GM23338 (cell line): ENCODE measurements around the gene UTS2R. TPM values are rescaled to one million over a fixed set of nuclear protein-coding genes. Genes with fewer than 3 reads are reported as not detected.

Experiments used
- ATAC-seq: fragments of 200-7000 bp; cut with Tn5 transposase; 3 replicates; pipeline ENCODE4 v1.9.1; 2020
- DNase-seq: peaks from one replicate; pipeline ENCODE4 v3.0.0-alpha.2; 2015; ENCODE audit warnings: low spot score
- H2AFZ ChIP-seq: fragments of 200-600 bp; sonication (generic); 2 replicates; pipeline ENCODE4 v1.8.0; 2016; ENCODE audit warnings: antibody characterized with exemption, mild to moderate bottlenecking, moderate library complexity
- H3F3A ChIP-seq: fragments of 200-600 bp; sonication (generic); replicated peaks from 2 replicates; pipeline ENCODE4 v1.8.0; 2017; ENCODE audit warnings: antibody characterized with exemption, mixed run types, low read depth
- H3K27ac ChIP-seq: fragments of 200-600 bp; sonication (generic); 2 replicates; pipeline ENCODE4 v1.6.1; 2016; ENCODE audit warnings: low read depth
- H3K27me3 ChIP-seq: fragments of 200-600 bp; sonication (generic); 2 replicates; pipeline ENCODE4 v1.8.0; 2016; ENCODE audit warnings: mild to moderate bottlenecking, mixed run types, moderate library complexity; ENCODE audit not compliant: insufficient read depth
- H3K36me3 ChIP-seq: fragments of 200-600 bp; sonication (generic); 2 replicates; pipeline ENCODE4 v1.8.0; 2016; ENCODE audit warnings: mild to moderate bottlenecking; ENCODE audit not compliant: insufficient read depth
- H3K4me1 ChIP-seq: fragments of 200-600 bp; sonication (generic); 2 replicates; pipeline ENCODE4 v1.8.0; 2016; ENCODE audit warnings: mild to moderate bottlenecking, moderate library complexity; ENCODE audit not compliant: insufficient read depth
- H3K4me2 ChIP-seq: fragments of 200-600 bp; sonication (generic); 2 replicates; pipeline ENCODE4 v1.7.1; 2017; ENCODE audit warnings: mixed run types
- H3K4me3 ChIP-seq: fragments of 200-600 bp; sonication (generic); 2 replicates; pipeline ENCODE4 v1.6.1; 2016; ENCODE audit warnings: mixed run types
- H3K79me2 ChIP-seq: fragments of 200-600 bp; sonication (generic); replicated peaks from 2 replicates; pipeline ENCODE4 v1.8.0; 2017; ENCODE audit warnings: mild to moderate bottlenecking; ENCODE audit not compliant: insufficient read depth
- H3K9me2 ChIP-seq: fragments of 200-600 bp; sonication (generic); 2 replicates; pipeline ENCODE4 v1.8.0; 2017; ENCODE audit not compliant: insufficient read depth
- H4K20me1 ChIP-seq: fragments of 200-600 bp; sonication (generic); replicated peaks from 2 replicates; pipeline ENCODE4 v1.8.0; 2017; ENCODE audit warnings: mild to moderate bottlenecking; ENCODE audit not compliant: insufficient read depth
- H3K27ac Mint-ChIP-seq: 2 replicates; pipeline ENCODE4 v1.8.0; 2020; ENCODE audit warnings: inconsistent platforms, mild to moderate bottlenecking, moderate library complexity, mixed read lengths
- H3K27me3 Mint-ChIP-seq: 3 replicates; pipeline ENCODE4 v1.8.0; 2022; ENCODE audit warnings: low read depth, mild to moderate bottlenecking, moderate library complexity, mixed read lengths, inconsistent platforms; ENCODE audit not compliant: insufficient read depth, poor library complexity
- H3K36me3 Mint-ChIP-seq: 3 replicates; pipeline ENCODE4 v1.8.0; 2021; ENCODE audit warnings: low read depth, mild to moderate bottlenecking, inconsistent platforms, moderate library complexity, mixed read lengths
- H3K4me1 Mint-ChIP-seq: 3 replicates; pipeline ENCODE4 v1.8.0; 2020; ENCODE audit warnings: mild to moderate bottlenecking, inconsistent platforms, mixed read lengths
- H3K4me3 Mint-ChIP-seq: 3 replicates; pipeline ENCODE4 v1.8.0; 2021; ENCODE audit warnings: moderate library complexity, mild to moderate bottlenecking, inconsistent platforms, mixed read lengths
- H3K9me3 Mint-ChIP-seq: 3 replicates; pipeline ENCODE4 v1.8.0; 2020; ENCODE audit warnings: moderate library complexity, mild to moderate bottlenecking, inconsistent platforms, mixed read lengths
- CREB1 ChIP-seq: fragments of 250-450 bp; sonication (Bioruptor Pico); IDR thresholded peaks from 2 replicates; pipeline ENCODE4 v1.5.0; 2020; ENCODE audit warnings: low read depth, mild to moderate bottlenecking, moderate library complexity
- EZH2phosphoT487 ChIP-seq: fragments of 200-600 bp; sonication (generic); IDR thresholded peaks from one replicate; pipeline ENCODE4 v1.8.1; 2018; ENCODE audit warnings: antibody characterized with exemption; ENCODE audit not compliant: unreplicated experiment
- JUNB ChIP-seq: IDR thresholded peaks from one replicate; pipeline ENCODE4 v1.6.1; 2016; ENCODE audit warnings: antibody characterized with exemption; ENCODE audit not compliant: unreplicated experiment
- NANOG ChIP-seq: IDR thresholded peaks from 2 replicates; pipeline ENCODE4 v1.6.1; 2016; ENCODE audit warnings: antibody characterized with exemption, borderline replicate concordance
- POLR2AphosphoS5 ChIP-seq: IDR thresholded peaks from 2 replicates; pipeline ENCODE4 v1.6.1; 2016; ENCODE audit warnings: antibody characterized with exemption, low read depth
- STAT1 ChIP-seq: IDR thresholded peaks from one replicate; pipeline ENCODE4 v1.6.1; 2016; ENCODE audit warnings: antibody characterized with exemption; ENCODE audit not compliant: unreplicated experiment
- ZNF114 ChIP-seq: fragments of 250-450 bp; sonication (Bioruptor Pico); IDR thresholded peaks from 2 replicates; pipeline ENCODE4 v1.5.0; 2020; ENCODE audit warnings: mild to moderate bottlenecking, moderate library complexity
- ZNF331 ChIP-seq: fragments of 250-450 bp; sonication (Bioruptor Pico); IDR thresholded peaks from 2 replicates; pipeline ENCODE4 v1.5.0; 2020; ENCODE audit warnings: low read depth, mild to moderate bottlenecking, moderate library complexity
- polyA plus RNA-seq: library from polyadenylated mRNA; unstranded; fragments of >200 nt; fragmentation: Nextera tagmentation; extraction: Ambion mirVana; gene quantifications from 2 replicates; pipeline ENCODE4 v1.2.1, GENCODE V29; 2016
- total RNA-seq: library from RNA; depleted of rRNA; stranded (reverse); fragments of >200 nt; shearing (Covaris generic); gene quantifications from 2 replicates; pipeline ENCODE4 v1.2.3, GENCODE V29; 2014
- TF ChIP-seq, protein P1 (sequence below): IDR thresholded peaks from 2 replicates; pipeline ENCODE4 v1.6.1; 2016; ENCODE audit warnings: antibody characterized with exemption
- TF ChIP-seq, protein P2 (sequence below): IDR thresholded peaks from one replicate; pipeline ENCODE4 v1.6.1; 2018; ENCODE audit warnings: antibody characterized with exemption; ENCODE audit not compliant: unreplicated experiment
- TF ChIP-seq, protein P3 (sequence below): fragments of 250-450 bp; sonication (Bioruptor Pico); IDR thresholded peaks from 2 replicates; pipeline ENCODE4 v1.5.0; 2020; ENCODE audit warnings: mild to moderate bottlenecking, moderate library complexity
- TF ChIP-seq, protein P4 (sequence below), 2 experiments: fragments of 200-600 bp in 1 of 2; sonication (generic) in 1 of 2; conservative IDR thresholded peaks; 2 replicates each; pipeline versions ENCODE4 v1.5.1 to v1.6.1; 2016 to 2017; ENCODE audit warnings: antibody characterized with exemption in 2 of 2, low read depth in 2 of 2, mild to moderate bottlenecking in 2 of 2, moderate library complexity in 1 of 2

UTS2R gene
- total and polyA plus RNA-seq, 2 experiments from 2014 or later = 0.49 TPM; not detected in 1

DNA sequence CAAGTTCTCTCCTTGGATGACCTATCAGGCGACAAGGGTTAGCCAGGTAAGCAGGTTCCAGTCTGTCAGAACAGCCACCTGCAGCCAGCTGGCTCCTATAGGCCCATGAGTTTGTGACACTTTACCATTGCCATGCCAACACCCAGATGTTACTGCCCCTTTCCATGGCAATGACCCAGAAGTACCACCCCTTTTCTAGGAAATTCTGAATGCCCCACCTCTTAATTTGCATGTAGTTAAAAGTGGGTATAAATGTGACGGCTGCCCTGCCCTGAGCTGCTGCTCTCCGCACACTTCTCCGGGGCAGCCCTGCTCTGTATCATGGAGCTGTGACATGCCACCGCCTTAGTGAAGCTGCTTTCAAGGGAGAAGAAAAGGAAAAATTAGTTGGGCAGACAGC is 28.0 kb upstream of the UTS2R start:
- H3K4me2 ChIP-seq = no peak overlapping the region
- H3K79me2 ChIP-seq = no peaks in the 10 kb centered on the region
- Mint-ChIP-seq H3K36me3 (peaks cover 4% of the 10 kb centered on the region), H3K27me3 (peaks cover 17% of the 10 kb centered on the region), H3K9me3 (peaks cover 15% of the 10 kb centered on the region), H3K4me3 (no peak overlapping the region), H3K27ac (no peak overlapping the region), H3K4me1 (peaks cover 13% of the 10 kb centered on the region; the same call in 2 of the 3 replicates)
- no peaks in the 10 kb centered on the region for H3F3A ChIP-seq
- H4K20me1 ChIP-seq = no peaks in the 10 kb centered on the region
- peak; percentile 56 for ATAC-seq
- no peaks in the 10 kb centered on the region for H3K27me3 ChIP-seq
- no peak overlapping the region for H2AFZ ChIP-seq
- no peaks in the 10 kb centered on the region for H3K36me3 ChIP-seq
- H3K4me3 ChIP-seq = no peak overlapping the region
- TF ChIP-seq, protein P1, sequence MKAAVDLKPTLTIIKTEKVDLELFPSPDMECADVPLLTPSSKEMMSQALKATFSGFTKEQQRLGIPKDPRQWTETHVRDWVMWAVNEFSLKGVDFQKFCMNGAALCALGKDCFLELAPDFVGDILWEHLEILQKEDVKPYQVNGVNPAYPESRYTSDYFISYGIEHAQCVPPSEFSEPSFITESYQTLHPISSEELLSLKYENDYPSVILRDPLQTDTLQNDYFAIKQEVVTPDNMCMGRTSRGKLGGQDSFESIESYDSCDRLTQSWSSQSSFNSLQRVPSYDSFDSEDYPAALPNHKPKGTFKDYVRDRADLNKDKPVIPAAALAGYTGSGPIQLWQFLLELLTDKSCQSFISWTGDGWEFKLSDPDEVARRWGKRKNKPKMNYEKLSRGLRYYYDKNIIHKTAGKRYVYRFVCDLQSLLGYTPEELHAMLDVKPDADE = no peak
- TF ChIP-seq JUNB (no peak), EZH2phosphoT487 (no peak), POLR2AphosphoS5 (no peak), CREB1 (CRISPR knock-in tag) (no peak), ZNF331 (CRISPR knock-in tag) (no peak), NANOG (no peak), ZNF114 (CRISPR knock-in tag) (no peak), STAT1 (no peak)
- TF ChIP-seq, protein P2, sequence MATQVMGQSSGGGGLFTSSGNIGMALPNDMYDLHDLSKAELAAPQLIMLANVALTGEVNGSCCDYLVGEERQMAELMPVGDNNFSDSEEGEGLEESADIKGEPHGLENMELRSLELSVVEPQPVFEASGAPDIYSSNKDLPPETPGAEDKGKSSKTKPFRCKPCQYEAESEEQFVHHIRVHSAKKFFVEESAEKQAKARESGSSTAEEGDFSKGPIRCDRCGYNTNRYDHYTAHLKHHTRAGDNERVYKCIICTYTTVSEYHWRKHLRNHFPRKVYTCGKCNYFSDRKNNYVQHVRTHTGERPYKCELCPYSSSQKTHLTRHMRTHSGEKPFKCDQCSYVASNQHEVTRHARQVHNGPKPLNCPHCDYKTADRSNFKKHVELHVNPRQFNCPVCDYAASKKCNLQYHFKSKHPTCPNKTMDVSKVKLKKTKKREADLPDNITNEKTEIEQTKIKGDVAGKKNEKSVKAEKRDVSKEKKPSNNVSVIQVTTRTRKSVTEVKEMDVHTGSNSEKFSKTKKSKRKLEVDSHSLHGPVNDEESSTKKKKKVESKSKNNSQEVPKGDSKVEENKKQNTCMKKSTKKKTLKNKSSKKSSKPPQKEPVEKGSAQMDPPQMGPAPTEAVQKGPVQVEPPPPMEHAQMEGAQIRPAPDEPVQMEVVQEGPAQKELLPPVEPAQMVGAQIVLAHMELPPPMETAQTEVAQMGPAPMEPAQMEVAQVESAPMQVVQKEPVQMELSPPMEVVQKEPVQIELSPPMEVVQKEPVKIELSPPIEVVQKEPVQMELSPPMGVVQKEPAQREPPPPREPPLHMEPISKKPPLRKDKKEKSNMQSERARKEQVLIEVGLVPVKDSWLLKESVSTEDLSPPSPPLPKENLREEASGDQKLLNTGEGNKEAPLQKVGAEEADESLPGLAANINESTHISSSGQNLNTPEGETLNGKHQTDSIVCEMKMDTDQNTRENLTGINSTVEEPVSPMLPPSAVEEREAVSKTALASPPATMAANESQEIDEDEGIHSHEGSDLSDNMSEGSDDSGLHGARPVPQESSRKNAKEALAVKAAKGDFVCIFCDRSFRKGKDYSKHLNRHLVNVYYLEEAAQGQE = no peak
- TF ChIP-seq, protein P3, sequence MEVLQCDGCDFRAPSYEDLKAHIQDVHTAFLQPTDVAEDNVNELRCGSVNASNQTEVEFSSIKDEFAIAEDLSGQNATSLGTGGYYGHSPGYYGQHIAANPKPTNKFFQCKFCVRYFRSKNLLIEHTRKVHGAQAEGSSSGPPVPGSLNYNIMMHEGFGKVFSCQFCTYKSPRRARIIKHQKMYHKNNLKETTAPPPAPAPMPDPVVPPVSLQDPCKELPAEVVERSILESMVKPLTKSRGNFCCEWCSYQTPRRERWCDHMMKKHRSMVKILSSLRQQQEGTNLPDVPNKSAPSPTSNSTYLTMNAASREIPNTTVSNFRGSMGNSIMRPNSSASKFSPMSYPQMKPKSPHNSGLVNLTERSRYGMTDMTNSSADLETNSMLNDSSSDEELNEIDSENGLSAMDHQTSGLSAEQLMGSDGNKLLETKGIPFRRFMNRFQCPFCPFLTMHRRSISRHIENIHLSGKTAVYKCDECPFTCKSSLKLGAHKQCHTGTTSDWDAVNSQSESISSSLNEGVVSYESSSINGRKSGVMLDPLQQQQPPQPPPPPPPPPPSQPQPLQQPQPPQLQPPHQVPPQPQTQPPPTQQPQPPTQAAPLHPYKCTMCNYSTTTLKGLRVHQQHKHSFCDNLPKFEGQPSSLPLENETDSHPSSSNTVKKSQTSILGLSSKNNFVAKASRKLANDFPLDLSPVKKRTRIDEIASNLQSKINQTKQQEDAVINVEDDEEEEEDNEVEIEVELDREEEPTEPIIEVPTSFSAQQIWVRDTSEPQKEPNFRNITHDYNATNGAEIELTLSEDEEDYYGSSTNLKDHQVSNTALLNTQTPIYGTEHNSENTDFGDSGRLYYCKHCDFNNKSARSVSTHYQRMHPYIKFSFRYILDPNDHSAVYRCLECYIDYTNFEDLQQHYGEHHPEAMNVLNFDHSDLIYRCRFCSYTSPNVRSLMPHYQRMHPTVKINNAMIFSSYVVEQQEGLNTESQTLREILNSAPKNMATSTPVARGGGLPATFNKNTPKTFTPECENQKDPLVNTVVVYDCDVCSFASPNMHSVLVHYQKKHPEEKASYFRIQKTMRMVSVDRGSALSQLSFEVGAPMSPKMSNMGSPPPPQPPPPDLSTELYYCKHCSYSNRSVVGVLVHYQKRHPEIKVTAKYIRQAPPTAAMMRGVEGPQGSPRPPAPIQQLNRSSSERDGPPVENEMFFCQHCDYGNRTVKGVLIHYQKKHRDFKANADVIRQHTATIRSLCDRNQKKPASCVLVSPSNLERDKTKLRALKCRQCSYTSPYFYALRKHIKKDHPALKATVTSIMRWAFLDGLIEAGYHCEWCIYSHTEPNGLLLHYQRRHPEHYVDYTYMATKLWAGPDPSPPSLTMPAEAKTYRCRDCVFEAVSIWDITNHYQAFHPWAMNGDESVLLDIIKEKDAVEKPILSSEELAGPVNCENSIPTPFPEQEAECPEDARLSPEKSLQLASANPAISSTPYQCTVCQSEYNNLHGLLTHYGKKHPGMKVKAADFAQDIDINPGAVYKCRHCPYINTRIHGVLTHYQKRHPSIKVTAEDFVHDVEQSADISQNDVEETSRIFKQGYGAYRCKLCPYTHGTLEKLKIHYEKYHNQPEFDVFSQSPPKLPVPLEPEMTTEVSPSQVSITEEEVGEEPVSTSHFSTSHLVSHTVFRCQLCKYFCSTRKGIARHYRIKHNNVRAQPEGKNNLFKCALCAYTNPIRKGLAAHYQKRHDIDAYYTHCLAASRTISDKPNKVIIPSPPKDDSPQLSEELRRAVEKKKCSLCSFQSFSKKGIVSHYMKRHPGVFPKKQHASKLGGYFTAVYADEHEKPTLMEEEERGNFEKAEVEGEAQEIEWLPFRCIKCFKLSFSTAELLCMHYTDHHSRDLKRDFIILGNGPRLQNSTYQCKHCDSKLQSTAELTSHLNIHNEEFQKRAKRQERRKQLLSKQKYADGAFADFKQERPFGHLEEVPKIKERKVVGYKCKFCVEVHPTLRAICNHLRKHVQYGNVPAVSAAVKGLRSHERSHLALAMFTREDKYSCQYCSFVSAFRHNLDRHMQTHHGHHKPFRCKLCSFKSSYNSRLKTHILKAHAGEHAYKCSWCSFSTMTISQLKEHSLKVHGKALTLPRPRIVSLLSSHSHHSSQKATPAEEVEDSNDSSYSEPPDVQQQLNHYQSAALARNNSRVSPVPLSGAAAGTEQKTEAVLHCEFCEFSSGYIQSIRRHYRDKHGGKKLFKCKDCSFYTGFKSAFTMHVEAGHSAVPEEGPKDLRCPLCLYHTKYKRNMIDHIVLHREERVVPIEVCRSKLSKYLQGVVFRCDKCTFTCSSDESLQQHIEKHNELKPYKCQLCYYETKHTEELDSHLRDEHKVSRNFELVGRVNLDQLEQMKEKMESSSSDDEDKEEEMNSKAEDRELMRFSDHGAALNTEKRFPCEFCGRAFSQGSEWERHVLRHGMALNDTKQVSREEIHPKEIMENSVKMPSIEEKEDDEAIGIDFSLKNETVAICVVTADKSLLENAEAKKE (CRISPR knock-in tag) = no peak
- TF ChIP-seq, protein P4, sequence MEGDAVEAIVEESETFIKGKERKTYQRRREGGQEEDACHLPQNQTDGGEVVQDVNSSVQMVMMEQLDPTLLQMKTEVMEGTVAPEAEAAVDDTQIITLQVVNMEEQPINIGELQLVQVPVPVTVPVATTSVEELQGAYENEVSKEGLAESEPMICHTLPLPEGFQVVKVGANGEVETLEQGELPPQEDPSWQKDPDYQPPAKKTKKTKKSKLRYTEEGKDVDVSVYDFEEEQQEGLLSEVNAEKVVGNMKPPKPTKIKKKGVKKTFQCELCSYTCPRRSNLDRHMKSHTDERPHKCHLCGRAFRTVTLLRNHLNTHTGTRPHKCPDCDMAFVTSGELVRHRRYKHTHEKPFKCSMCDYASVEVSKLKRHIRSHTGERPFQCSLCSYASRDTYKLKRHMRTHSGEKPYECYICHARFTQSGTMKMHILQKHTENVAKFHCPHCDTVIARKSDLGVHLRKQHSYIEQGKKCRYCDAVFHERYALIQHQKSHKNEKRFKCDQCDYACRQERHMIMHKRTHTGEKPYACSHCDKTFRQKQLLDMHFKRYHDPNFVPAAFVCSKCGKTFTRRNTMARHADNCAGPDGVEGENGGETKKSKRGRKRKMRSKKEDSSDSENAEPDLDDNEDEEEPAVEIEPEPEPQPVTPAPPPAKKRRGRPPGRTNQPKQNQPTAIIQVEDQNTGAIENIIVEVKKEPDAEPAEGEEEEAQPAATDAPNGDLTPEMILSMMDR (conservative IDR thresholded peaks at IDR 0.05; ENCODE audit: low read depth in 2 of 2) = no peak
- peak; percentile 29 for DNase-seq
- H3K9me2 ChIP-seq = no peaks in the 10 kb centered on the region
- H3K27ac ChIP-seq = no peak overlapping the region
- no peaks in the 10 kb centered on the region for H3K4me1 ChIP-seq
